ENCODE results near the gene FAM90A26.
"Not testable (repeated sequence)": the region's sequence is repeated elsewhere in the genome, so short reads cannot be mapped to it uniquely, and the experiment has no call there.

DNA sequence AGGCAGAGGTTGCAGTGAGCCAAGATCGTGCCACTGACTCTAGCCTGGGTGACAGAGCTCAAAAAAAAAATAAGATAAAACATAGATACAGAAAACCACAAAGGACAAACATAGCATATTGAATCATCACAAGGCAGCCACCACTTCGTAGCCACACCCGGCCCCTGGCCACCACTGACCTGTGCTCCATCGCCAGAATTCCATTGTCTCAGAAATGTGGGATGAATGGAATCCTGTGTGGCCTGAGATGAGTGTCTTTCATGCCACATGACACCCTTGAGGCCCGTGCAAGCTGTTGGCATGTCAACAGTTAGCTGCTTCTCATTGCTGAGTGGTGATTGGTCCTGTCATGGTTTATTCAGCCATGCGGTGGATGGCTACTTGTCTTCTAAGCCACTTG is 10.2 kb upstream of the FAM90A26 start:
- not testable (repeated sequence) for TF ChIP-seq CTCF, POLR2A (IDR thresholded peaks at IDR 0.05)
